CD4-positive, alpha-beta T cell treated with Interleukin-6 at 100 ng/mL for 8 hours (primary cell): ENCODE measurements around the gene RNF123.
A peak's percentile ranks its signal among the peaks of the same experiment; 100 is the strongest.

Experiments
- DNase-seq: peaks from one replicate; pipeline ENCODE4 v3.0.0-alpha.2; 2020; ENCODE audit warnings: mixed read lengths, low spot score

Gene RNF123

DNA sequence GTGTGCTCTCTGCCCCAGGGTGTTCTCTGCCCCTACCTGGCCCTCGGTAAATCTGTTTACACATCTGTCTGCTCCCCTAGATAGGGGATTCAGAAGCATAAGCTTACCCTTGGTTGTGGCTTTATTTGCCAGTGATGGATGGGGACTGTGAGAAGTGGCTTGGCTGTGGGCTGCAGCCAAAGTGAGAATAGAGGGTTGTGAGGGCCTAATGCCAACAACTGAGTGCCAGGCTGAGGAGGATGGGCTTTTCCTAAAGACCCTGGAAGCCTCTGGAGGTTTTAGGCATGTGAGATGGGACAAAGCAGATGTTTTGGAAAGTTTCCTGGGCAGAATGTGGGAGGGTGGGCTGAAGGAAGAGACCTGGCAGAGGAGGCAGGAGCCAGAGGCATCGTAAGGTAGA is 30.6 kb upstream of the RNF123 start:
- no peak for DNase-seq

DNA sequence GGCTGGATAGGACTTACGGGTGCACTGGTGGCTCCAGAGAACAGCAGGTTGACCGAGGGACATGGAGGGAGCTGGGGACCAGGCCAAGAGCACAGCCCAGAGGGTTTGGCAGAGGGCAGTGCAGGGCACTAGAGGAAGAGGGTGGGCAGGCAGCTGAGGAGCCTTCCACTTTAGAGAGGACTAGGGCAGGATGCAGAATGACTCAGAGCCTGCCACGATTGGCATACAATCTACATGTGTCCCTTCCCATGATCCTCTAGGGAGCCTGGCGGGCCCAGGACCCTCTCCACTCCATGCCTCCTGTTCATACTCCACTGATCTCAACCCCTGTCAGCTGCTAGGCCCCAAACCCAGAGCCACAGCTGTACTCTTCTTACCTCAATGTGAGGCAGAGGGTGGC is 29.6 kb upstream of the RNF123 start:
- no peak for DNase-seq

DNA sequence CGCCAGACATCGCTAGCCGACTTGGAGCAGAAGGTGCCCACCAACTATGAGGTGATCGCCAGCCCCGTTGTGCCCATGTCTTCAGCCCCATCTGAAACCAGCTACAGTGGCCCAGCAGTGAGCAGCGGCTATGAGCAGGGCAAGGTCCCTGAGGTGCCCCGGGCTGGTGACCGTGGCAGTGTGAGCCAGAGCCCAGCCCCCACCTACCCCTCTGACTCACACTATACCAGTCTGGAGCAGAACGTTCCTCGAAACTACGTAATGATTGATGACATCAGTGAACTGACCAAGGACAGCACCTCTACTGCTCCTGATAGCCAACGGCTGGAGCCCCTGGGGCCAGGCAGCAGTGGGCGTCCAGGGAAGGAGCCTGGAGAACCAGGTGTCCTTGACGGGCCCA is 28.1 kb upstream of the RNF123 start:
- DNase-seq, result no peak

DNA sequence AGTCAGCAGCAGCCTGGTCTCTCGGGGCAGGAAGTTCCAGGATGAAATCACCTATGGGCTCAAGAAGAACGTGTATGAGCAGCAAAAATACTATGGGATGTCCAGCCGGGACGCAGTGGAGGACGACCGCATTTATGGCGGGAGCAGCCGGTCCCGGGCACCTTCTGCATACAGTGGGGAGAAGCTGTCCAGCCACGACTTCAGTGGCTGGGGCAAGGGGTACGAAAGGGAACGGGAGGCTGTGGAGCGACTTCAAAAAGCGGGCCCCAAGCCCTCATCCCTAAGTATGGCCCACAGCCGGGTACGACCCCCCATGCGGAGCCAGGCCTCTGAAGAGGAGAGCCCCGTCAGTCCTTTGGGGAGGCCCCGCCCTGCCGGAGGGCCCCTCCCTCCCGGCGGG is 27.3 kb upstream of the RNF123 start:
- no peak for DNase-seq

DNA sequence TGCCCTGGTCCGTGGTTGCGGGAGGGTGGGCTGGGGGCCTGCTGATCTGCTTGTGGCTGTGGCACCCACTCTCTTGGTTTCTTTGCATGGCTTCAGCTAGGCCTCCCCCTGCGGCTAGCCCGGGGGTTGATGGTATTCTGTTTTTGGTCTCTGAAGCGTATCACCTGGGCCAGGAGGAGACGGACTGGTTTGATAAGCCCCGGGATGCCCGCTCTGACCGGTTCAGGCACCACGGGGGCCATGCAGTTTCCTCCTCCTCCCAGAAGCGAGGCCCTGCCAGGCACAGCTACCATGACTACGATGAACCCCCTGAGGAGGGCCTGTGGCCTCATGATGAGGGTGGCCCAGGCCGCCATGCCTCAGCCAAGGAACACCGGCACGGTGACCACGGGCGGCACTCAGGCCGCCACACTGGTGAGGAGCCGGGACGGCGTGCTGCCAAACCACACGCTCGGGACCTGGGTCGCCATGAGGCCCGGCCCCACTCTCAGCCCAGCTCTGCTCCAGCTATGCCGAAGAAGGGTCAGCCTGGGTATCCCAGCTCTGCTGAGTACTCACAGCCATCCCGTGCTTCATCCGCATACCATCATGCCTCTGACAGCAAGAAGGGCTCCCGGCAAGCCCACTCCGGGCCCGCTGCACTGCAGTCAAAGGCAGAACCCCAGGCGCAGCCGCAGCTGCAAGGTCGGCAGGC is 26.5 kb upstream of the RNF123 start:
- DNase-seq, result no peak

DNA sequence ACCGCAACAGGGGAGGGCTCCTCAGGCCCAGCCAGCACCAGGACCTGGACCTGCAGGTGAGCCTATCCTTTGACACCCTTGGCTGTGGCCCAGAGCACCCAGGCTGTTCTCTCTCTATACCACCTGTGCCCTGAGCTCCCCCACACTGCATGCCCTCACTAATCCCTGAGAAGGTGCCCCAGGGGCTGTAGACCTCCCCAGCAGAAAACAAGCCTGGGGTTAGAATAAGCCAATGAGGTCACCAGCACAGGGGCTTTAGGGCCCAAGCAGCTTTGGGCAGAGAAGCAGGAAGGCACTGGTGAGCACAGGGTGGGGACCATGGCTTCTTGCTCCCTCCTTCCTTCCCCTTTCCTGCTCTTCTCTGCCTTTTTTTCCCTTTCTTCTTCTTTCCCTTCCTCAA is 25.5 kb upstream of the RNF123 start:
- DNase-seq, result no peak

DNA sequence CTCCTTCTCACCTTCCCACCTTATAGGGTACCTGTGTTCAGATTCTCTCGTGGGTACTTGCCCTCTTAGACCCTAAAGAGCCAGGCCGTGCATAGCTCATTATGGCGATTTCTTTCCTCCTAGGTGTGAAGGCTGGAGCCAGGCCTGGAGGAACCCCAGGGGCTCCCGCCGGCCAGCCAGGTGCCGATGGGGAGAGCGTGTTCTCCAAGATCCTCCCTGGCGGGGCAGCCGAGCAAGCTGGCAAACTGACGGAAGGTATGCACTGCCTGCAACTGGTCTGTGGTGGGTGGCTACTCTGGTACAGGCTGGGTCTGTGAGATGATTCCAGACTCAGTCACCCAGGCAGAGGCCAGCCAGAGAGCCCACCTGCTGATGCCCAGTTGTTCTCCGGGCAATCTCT is 25.1 kb upstream of the RNF123 start:
- DNase-seq, result no peak

DNA sequence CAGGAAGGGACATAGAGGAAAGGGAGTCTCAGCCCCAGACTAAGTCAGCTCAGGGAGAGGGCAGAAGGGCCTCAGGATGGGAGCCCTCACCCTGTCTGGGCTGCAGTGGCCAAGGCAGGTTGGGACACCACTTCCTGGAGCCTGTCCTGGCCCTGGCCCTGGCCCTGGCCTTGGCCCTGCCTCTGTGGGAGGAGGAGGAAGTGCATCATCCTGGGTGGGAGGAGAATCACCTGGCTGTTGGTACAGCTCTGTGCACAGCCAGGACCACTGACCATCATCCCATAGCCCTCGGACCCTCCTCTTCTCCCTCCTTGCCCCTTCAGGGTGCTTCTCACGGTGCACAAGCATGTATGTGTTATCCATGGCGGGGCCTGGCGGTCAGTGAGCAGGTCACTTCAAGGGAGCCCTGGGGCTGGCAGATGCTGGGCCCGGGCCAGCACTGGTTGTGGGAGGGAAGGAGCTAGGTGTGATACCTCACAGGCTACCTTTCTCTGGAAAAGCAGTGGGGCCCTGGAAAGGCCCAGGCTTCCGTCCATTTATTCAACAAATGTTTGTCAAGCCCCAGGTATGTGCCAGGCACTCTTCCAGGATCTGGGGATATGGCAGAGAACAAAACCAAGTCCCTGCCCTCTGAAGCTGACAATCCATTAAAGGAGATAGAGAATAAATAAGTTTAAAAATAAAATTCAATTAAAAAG is 23.4 kb upstream of the RNF123 start:
- no peak for DNase-seq

DNA sequence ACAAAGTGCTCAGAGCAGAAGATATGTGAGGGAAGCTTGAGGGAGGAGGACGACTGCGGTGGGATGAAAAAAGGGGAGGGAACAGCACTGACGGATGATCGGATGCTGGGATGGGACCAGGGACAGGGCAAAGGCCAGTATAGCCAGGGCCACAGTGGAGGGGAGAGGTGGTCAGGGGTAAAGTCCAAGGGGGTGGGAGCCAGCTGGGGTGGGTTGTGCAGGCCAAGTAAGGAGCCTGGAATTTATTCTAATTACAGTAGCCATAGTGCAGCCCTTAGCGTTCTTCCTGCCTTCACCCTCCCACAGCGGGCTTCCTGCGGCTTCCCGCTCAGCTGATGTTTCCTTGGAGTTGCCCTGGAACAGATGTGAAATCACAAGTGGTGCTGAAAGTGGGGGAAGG is 22.8 kb upstream of the RNF123 start:
- no peak for DNase-seq

DNA sequence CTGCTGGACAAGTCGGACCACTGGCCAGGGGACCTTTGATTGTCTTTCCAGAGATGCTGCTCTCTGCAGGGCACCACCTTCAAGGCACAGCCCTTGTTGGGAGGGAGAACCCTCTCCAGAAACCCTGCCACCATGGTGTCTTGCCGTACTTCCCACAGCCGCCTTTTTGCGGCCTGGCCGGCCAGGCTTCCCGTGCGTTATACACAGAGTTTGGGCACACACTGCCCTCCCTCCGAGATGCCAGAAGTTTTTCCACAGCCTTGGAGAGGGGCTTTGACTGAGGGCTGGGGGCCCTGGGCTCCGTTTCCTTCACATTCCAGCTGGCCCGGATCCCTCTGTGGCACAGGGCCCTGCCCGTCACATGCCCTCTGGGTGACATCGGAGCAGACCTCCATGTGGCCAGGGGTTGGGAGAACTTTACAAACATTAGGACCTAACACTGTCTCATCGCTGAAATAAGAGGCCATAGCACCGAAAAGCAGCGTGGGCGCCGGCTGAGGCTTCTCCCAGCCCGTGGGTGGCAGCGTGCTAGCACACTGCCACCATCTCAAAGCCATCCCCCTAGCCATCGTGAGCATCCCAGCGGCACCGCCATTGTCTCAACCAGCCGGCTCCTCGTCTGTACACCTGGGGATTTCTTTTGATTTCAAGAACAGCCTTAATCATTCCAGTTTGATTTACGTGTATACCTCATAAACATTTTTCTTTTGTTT is 21.5 kb upstream of the RNF123 start:
- DNase-seq, result no peak

DNA sequence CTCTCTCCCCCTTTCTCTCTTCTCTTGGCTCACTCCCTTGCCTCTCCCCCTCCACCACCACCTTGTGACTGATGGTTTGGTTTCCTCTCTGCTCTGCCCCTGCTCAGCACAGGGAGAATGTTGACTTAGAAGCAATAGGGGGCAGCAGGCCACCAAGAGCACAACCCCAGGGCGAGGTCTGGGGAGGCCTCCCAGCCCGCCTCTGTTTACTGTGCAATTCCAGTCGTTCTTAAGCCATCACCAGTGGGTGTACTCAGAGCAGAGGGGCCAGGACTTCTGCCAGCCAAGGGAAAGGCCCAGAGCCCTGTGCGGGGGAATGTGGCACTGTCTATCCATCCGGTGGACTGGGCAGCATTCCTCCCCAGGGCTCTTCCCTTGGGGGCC is 21.0 kb upstream of the RNF123 start:
- DNase-seq, result no peak

DNA sequence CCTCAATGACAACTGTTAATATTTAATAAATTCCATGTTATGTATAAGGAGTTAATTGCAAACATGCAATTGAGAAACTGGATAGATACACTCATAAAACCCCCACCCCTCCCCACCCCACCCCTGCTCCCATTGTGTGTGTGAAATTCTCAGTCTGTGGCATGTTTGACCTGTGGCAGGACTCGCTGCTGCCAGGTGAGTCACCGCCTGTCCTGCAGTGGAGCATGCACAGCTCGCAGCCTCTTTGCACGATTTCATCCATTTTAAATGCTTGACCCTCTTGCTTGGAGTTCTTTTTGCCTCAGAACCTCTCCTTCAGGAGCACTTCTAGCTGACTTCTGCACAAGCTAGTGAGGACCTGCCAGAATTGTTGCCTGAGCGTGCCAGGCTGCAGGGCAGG is 20.5 kb upstream of the RNF123 start:
- no peak for DNase-seq

DNA sequence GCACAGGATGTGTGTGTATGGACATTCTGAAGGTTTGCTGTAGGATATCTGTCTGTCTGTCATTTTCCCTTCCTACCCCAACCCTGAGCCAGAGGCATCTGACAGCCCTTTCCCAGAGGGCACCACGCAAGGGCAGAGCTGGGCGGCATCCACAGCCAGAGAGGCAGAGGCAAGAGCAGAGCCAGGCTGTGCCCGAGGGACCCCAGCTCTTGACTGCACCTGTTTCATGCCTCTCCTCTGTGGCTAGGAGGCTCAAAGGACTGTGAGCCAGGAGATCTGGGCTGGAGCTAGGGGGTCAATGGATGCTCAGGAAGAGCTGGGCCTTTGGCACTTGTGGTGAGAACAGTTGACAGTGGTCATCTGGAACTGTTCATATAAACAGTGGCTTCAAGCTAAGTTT is 20.0 kb upstream of the RNF123 start:
- DNase-seq, result no peak

DNA sequence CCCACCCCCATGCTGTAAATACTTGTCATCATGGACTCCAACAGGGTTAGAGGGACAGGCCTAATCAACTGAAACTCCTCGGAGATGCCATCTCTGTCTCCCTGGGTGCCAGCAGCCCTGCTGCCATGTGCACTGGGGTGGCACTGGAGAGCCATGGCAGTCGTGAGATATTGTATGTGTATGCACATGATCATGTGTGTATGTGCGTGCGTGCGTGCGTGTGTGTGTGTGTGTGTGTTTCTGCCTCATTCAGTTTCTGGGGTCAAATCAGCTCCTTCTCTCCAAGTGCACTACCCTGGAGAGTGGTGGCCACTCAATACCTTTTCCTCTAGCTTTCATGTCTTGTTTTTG is 18.4 kb upstream of the RNF123 start:
- DNase-seq, result no peak

DNA sequence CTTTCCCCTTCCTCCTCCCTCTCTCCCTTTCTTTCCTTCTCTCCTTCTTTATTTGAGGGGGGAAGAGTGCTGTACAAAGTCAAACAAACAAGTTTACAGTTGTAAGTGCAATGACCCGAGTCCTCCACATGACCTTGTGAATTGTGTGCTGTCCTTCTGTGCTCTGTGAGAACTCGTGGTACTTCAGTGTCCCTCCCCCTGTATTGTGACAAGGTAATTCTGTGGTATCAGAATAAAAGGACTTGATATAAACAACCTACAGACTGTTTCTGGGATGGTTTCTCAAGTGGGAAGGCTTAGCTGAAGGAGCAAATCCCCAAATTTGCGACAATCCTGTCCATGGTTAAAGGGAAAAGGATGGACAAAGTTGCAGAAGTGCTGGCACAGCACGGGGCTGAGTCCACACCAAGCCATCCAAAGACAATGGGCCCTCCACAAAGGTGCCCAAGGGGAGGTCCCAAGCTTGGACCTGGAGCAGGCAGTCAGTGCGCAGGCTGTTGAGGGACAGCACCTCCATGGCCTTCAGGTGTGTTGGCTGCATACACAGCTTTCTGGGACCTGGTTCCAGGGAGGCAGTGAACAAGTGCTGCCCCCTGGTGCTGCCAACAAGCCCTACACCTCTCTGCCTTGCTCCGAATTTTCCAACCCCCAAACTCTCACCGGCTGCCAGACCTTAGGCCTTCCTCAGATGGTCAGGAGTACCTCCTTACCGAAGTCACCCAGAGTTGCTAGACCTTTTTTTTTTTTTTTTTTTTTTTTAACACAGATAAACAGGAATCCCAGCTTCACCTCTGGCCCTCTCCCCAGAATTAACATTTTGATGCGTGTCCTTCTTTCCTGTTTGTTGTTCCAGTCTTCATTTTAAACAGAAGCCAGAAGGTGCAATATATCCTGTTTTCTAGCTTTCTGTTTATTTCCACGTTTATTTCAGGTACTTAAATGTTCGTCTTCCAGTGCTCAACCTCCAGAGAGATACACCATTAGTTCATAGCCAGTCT is 17.8 kb upstream of the RNF123 start:
- DNase-seq, result peak; percentile 69

DNA sequence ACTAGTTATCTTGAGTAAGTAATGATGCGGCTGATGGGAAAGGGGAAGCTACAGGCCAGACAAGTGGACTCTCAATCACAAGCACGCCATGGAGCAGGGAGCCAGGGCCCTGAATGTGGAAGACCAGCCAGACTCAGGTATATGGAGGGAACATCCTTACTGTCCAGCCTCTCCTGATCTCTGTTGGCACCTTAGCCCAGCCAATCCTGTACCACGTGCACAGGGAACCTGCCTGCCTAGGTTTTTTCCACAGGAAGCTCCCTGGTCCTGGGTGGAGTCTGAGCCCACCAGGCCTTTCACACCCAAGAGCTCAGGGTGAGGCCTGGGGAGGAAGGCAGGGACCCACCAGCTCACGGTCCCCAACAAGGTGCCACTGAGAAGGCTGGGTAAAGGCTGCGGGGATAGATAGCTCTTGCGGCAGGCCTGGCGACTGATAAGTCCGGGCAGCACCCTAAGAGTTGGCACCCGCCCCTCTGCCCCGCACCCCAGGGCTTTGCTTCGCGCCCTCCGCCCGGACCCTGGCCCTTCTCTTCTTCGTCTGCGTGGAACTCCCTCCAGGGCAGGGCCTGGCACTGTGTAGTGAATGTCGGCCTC is 16.1 kb upstream of the RNF123 start:
- no peak for DNase-seq

DNA sequence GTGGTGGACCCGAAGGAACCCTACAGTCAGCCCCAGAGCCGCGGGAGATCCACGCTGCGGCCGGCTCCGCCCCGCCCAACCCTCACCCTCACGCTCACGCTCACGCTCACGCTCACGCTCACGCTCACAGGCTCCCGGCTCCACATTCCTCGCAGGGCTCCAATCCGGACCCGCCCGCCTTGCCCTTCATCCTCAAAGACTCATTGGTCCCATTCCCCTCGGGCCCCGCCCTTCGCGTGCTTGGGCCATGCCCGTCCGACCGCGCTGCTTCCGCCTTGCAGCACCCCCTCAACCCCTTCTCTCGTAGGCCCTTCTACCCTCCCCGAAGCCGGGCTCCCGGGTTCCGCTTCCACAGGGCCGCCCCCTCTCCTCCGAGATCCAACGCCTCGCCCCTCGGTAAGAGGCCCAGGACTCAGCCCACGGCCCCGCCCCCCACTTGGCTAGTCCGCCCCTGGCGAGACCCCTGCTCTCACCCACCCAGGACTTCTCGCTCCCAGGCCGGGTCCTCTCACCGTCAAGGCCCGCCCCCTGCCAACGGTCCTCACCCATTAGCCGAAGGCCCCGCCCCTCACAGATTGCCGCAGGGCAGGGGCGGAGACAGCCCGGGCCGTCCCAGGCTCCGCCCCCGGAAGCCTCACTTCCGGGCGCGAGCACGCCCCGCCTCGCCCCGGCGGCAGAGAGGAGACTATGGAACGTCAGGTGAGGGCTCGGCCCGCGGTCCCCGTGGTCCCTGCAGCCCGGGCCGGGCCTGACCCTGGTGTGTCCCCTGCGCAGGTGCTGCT is 15.5 kb upstream of the RNF123 start, which contains the start of gene APEH:
APEH (plus strand) TSS at position 637 of the 782 bp plus-strand sequence; CDS start at position 688, 51 bp downstream.
- peak; percentile 97 for DNase-seq

DNA sequence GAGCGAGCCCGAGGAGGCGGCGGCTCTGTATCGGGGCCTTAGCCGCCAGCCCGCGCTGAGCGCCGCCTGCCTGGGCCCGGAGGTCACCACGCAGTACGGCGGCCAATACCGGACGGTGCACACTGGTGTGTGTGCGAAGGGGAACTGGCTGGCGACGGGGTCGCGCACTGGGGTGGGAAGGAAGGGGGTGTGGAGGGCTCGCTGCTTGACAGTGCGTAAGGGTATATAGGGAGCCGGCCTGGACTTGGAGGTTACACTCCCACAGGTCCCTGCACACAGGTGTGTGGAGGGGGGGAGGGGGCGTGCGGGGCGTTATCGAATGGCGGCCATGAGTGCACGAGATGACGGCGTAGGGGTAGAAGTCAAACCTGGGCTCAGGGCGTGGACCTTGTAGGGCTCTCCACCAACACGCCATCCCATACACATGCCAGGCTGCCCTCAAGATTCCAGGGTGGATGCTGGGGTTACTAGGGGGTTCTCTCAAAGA is 14.8 kb upstream of the RNF123 start:
- DNase-seq, result no peak

DNA sequence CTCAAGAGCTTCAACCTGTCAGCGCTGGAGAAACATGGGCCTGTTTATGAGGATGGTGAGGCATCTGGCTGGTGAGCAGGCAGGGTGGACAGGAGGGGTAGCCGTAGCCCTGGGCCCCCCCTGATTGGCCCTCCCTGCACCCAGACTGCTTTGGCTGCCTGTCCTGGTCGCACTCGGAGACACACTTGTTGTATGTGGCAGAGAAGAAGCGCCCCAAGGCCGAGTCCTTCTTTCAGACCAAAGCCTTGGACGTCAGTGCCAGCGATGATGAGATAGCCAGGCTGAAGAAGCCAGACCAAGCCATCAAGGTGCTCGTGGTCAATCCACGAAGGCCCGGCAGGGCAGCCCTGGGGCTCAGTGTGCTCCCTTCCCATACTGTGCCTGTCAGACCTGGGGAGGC is 13.4 kb upstream of the RNF123 start:
- no peak for DNase-seq

DNA sequence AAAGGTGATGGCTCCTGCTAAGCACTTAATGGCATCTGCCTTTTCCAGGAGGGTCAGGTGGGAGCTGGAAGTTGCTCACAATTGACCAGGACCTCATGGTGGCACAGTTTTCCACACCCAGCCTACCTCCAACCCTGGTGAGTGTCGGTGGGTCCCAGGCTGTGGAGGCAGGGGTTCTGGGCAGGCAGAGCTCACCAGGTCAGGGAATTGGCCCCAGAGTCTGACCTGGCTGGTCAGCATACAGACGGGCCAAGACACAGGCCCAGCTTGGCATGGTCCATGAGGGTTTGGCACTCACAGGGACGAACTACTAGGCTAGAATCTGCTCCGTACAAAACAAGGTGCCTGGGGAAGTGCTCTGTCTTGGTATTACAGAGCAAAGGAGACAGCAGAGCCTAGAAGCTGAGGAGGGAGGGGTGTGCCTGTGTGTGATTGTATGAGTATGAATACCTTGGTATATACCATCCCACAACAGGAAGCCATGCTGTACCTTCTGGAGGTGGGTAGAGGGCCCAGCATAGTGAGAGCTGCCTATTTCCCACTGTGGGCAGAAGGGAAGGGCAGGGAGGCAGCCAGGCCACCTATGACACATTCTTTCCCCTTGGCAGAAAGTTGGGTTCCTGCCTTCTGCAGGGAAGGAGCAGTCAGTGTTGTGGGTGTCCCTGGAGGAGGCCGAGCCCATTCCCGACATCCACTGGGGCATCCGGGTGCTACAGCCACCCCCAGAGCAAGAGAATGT is 8.7 kb upstream of the RNF123 start:
- DNase-seq, result no peak
